Measurements from ENCODE around the gene FBXL19.

DNA sequence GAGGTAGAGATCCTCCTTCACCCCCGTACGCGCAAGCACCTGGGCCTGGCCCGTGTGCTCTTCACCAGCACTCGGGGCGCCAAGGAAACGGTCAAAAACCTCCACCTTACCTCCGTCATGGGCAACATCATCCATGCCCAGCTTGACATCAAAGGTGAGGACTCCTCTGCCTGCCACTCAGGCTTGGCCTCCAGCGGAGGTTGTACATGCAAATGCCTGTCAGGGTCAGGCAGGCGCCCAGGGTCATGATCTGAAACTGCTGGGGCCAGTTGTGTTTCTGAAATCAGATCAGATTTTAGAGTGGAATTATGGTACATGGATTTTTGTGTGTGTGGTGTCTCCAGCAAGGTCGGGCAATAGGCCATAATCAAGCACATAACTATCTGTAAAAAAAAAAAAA, 38.0 kb downstream of the FBXL19 start:
- TF ChIP-seq, protein P1, sequence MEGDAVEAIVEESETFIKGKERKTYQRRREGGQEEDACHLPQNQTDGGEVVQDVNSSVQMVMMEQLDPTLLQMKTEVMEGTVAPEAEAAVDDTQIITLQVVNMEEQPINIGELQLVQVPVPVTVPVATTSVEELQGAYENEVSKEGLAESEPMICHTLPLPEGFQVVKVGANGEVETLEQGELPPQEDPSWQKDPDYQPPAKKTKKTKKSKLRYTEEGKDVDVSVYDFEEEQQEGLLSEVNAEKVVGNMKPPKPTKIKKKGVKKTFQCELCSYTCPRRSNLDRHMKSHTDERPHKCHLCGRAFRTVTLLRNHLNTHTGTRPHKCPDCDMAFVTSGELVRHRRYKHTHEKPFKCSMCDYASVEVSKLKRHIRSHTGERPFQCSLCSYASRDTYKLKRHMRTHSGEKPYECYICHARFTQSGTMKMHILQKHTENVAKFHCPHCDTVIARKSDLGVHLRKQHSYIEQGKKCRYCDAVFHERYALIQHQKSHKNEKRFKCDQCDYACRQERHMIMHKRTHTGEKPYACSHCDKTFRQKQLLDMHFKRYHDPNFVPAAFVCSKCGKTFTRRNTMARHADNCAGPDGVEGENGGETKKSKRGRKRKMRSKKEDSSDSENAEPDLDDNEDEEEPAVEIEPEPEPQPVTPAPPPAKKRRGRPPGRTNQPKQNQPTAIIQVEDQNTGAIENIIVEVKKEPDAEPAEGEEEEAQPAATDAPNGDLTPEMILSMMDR (IDR thresholded peaks at IDR 0.05) = no peak
- TF ChIP-seq POLR2AphosphoS5 (IDR thresholded peaks at IDR 0.05; ENCODE audit: insufficient read depth in 1 of 2, low read depth in 1 of 2) (no peak), POLR2A (IDR thresholded peaks at IDR 0.05) (no peak)

Measured in vagina (tissue), 2 donors.